Peyer's patch (tissue), 4 donors: ENCODE results near the gene PRICKLE2.

Experiments used
- CTCF ChIP-seq, 6 experiments: fragments of 450-650 bp in 4 of 6; fragments of 200-600 bp in 2 of 6; sonication (generic) in 1 of 6; IDR thresholded peaks; one replicate each; pipeline ENCODE4 v1.5.1; 2017 to 2019; ENCODE audit warnings: antibody characterized with exemption in 6 of 6, mild to moderate bottlenecking in 3 of 6, moderate library complexity in 1 of 6
- POLR2A ChIP-seq, 2 donors: fragments of 450-650 bp; IDR thresholded peaks; one replicate each; pipeline ENCODE4 v1.5.1; 2017; ENCODE audit warnings: antibody characterized with exemption in 2 of 2, mild to moderate bottlenecking in 2 of 2, moderate library complexity in 2 of 2

GRCh38 chr3:64049832-64050231 is 175.4 kb downstream of the PRICKLE2 start:
- TF ChIP-seq CTCF (IDR thresholded peaks at IDR 0.05) (no peak), POLR2A (IDR thresholded peaks at IDR 0.05) (no peak)
